Measurements from ENCODE around the gene PTPRE.

The PTPRE gene

GRCh38 chr10:128064108-128064969 lies 157.4 kb downstream of the PTPRE start:
- DNase-seq: no peak

GRCh38 chr10:128064970-128065580 lies 158.2 kb downstream of the PTPRE start:
- DNase-seq: no peak

- no peak for DNase-seq
These were observed 159.1 kb downstream of the PTPRE start for GRCh38 chr10:128065881-128066534.

- no peak for DNase-seq
These were observed 160.0 kb downstream of the PTPRE start for GRCh38 chr10:128066870-128067382.

- DNase-seq: no peak
These were observed 160.9 kb downstream of the PTPRE start for GRCh38 chr10:128067691-128068397.

- DNase-seq: no peak
These were observed 161.7 kb downstream of the PTPRE start for GRCh38 chr10:128068398-128069285.

GRCh38 chr10:128069351-128070051 lies 162.6 kb downstream of the PTPRE start:
- peak in 1 of 2 experiments; percentile 34 for DNase-seq

GRCh38 chr10:128070161-128070560 lies 163.3 kb downstream of the PTPRE start:
- DNase-seq: no peak

- DNase-seq: no peak
These were observed 164.0 kb downstream of the PTPRE start for GRCh38 chr10:128070721-128071416.

- DNase-seq: no peak
These were observed 164.5 kb downstream of the PTPRE start for GRCh38 chr10:128071417-128071782.

- DNase-seq: no peak
These were observed 165.1 kb downstream of the PTPRE start for GRCh38 chr10:128072046-128072445.

- DNase-seq: no peak
These were observed 166.2 kb downstream of the PTPRE start for GRCh38 chr10:128072941-128073645.

- DNase-seq: no peak
These were observed 167.0 kb downstream of the PTPRE start for GRCh38 chr10:128073890-128074289.

- DNase-seq: no peak
These were observed 167.7 kb downstream of the PTPRE start for GRCh38 chr10:128074589-128074988.

GRCh38 chr10:128077155-128077875 lies 170.4 kb downstream of the PTPRE start:
- DNase-seq: no peak

- no peak for DNase-seq
These were observed 171.4 kb downstream of the PTPRE start for GRCh38 chr10:128078136-128078969.

- DNase-seq: no peak
These were observed 173.3 kb downstream of the PTPRE start for GRCh38 chr10:128080231-128080630.

- DNase-seq: no peak
These were observed 173.7 kb downstream of the PTPRE start for GRCh38 chr10:128080641-128081040.

Data from NCI-H187 (cell line).